Progenitor cell of endocrine pancreas (in vitro differentiated cells): ENCODE results near the gene SLFN12L. TPM values are rescaled to one million over a fixed set of nuclear protein-coding genes. Genes with fewer than 3 reads are reported as not detected.
"Not testable (repeated sequence)": the region's sequence is repeated elsewhere in the genome, so short reads cannot be mapped to it uniquely, and the experiment has no call there.

ENCODE experiments used
- DNase-seq: peaks from one replicate; pipeline ENCODE4 v3.0.0; 2021; ENCODE audit warnings: low spot score; ENCODE audit not compliant: unreplicated experiment
- H3K27ac Mint-ChIP-seq: 2 replicates; pipeline ENCODE4 v1.8.0; 2021; ENCODE audit warnings: mild to moderate bottlenecking, moderate library complexity, mixed read lengths
- H3K27me3 Mint-ChIP-seq: 2 replicates; pipeline ENCODE4 v1.8.0; 2021; ENCODE audit warnings: mixed read lengths
- H3K36me3 Mint-ChIP-seq: 2 replicates; pipeline ENCODE4 v1.8.0; 2022; ENCODE audit warnings: mixed read lengths; ENCODE audit not compliant: insufficient read depth
- H3K4me1 Mint-ChIP-seq: 2 replicates; pipeline ENCODE4 v1.8.0; 2021; ENCODE audit warnings: low read depth, mixed read lengths
- H3K4me3 Mint-ChIP-seq: 2 replicates; pipeline ENCODE4 v1.8.0; 2021; ENCODE audit warnings: low read depth, mild to moderate bottlenecking, moderate library complexity, mixed read lengths
- H3K9me3 Mint-ChIP-seq: 2 replicates; pipeline ENCODE4 v1.8.0; 2021; ENCODE audit warnings: low read depth, mixed read lengths
- total RNA-seq: library from RNA; stranded (reverse); gene quantifications from 2 replicates; pipeline ENCODE4 v1.2.1, GENCODE V29; 2021
- TF ChIP-seq, protein P1 (sequence below): fragments of 200-600 bp; sonication (generic); IDR thresholded peaks from one replicate; pipeline ENCODE4 v1.5.0; 2021; ENCODE audit warnings: antibody characterized with exemption, mild to moderate bottlenecking; ENCODE audit not compliant: unreplicated experiment

Gene SLFN12L
- total RNA-seq, 1 donor from 2014 or later: not detected

DNA sequence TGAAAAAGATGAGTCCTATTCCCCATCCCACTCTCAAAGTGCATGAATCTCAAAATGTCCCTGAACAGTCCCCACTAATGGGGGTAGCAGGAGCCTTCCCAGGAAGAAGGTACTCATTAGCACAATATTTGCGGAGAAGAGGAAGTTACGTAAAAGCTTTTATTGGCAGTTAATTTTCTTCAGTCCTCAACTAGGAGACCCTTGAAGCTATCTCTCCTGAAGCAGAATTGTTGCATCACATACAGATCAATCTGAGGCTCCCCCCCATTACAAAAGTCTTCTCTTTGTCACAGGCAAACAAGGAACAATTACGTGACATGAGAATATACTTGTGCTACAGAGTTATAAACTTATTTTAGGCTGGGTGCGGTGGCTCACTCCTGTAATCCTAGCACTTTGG, 14.2 kb downstream of the SLFN12L start:
- TF ChIP-seq, protein P1, sequence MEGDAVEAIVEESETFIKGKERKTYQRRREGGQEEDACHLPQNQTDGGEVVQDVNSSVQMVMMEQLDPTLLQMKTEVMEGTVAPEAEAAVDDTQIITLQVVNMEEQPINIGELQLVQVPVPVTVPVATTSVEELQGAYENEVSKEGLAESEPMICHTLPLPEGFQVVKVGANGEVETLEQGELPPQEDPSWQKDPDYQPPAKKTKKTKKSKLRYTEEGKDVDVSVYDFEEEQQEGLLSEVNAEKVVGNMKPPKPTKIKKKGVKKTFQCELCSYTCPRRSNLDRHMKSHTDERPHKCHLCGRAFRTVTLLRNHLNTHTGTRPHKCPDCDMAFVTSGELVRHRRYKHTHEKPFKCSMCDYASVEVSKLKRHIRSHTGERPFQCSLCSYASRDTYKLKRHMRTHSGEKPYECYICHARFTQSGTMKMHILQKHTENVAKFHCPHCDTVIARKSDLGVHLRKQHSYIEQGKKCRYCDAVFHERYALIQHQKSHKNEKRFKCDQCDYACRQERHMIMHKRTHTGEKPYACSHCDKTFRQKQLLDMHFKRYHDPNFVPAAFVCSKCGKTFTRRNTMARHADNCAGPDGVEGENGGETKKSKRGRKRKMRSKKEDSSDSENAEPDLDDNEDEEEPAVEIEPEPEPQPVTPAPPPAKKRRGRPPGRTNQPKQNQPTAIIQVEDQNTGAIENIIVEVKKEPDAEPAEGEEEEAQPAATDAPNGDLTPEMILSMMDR: no peak
- no peak overlapping the region for H3K27ac Mint-ChIP-seq
- peaks cover 29% of the 10 kb centered on the region for H3K27me3 Mint-ChIP-seq

GRCh38 chr17:35521654-35522256, 15.7 kb downstream of the SLFN12L start:
- H3K27ac Mint-ChIP-seq, H3K36me3 Mint-ChIP-seq, H3K4me3 Mint-ChIP-seq, H3K4me1 Mint-ChIP-seq, DNase-seq: not testable (repeated sequence)
- Mint-ChIP-seq H3K9me3 (peaks cover 12% of the 10 kb centered on the region), H3K27me3 (peaks cover 30% of the 10 kb centered on the region)

More for the DNA sequence above, 14.2 kb downstream of the SLFN12L start:
- H3K36me3 Mint-ChIP-seq: no peaks in the 10 kb centered on the region
- no peak for DNase-seq
- H3K9me3 Mint-ChIP-seq: peaks cover 19% of the 10 kb centered on the region
- no peak overlapping the region for H3K4me3 Mint-ChIP-seq
- H3K4me1 Mint-ChIP-seq: peaks cover 7% of the 10 kb centered on the region

- peaks cover 8% of the 10 kb centered on the region for H3K9me3 Mint-ChIP-seq
- no peak for DNase-seq
- no peak overlapping the region for H3K4me3 Mint-ChIP-seq
- peaks cover 7% of the 10 kb centered on the region for H3K4me1 Mint-ChIP-seq
- H3K27me3 Mint-ChIP-seq: peaks cover 25% of the 10 kb centered on the region
- no peaks in the 10 kb centered on the region for H3K36me3 Mint-ChIP-seq
- TF ChIP-seq, protein P1: no peak
- H3K27ac Mint-ChIP-seq: no peak overlapping the region
Observed at GRCh38 chr17:35521150-35521549, 16.3 kb downstream of the SLFN12L start.

- no peaks in the 10 kb centered on the region for H3K36me3 Mint-ChIP-seq
- TF ChIP-seq, protein P1: no peak
- no peak overlapping the region for H3K27ac Mint-ChIP-seq
- H3K27me3 Mint-ChIP-seq: peaks cover 22% of the 10 kb centered on the region
- no peak for DNase-seq
- peaks cover 2% of the 10 kb centered on the region for H3K9me3 Mint-ChIP-seq
- no peak overlapping the region for H3K4me3 Mint-ChIP-seq
- peaks cover 7% of the 10 kb centered on the region for H3K4me1 Mint-ChIP-seq
Observed at GRCh38 chr17:35519906-35520442, 17.5 kb downstream of the SLFN12L start.

DNA sequence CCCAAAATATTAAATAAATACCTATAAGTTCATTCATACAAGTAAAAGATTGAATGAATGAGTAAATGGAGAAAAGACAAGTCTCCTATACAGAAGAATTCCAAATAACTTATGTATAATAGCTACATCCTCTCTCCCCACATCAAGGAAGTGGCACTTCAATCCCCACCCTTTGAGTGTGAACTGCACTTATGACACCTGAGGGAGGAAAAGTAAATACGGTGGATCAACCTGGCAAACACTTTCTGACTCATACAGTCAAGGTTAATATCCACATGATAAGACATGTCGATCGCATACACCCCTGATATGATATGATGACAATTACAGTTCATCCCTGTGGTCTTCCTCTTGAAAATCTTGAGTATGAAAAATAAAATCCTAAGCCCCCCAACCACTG, 18.0 kb downstream of the SLFN12L start:
- H3K4me3 Mint-ChIP-seq: no peak overlapping the region
- TF ChIP-seq, protein P1: no peak
- peaks cover 7% of the 10 kb centered on the region for H3K4me1 Mint-ChIP-seq
- peaks cover 19% of the 10 kb centered on the region for H3K27me3 Mint-ChIP-seq
- no peaks in the 10 kb centered on the region for H3K36me3 Mint-ChIP-seq
- no peaks in the 10 kb centered on the region for H3K9me3 Mint-ChIP-seq
- no peak for DNase-seq
- H3K27ac Mint-ChIP-seq: no peak overlapping the region

- H3K36me3 Mint-ChIP-seq, H3K27ac Mint-ChIP-seq, H3K4me3 Mint-ChIP-seq, H3K9me3 Mint-ChIP-seq, H3K4me1 Mint-ChIP-seq, DNase-seq: not testable (repeated sequence)
- peaks cover 23% of the 10 kb centered on the region for H3K27me3 Mint-ChIP-seq
Observed at GRCh38 chr17:35518431-35518830, 19.0 kb downstream of the SLFN12L start.
